Stimulated activated CD4-positive, alpha-beta T cell treated with anti-CD3 and anti-CD28 coated beads, TNF-alpha, amount 100 ng/mL, for 4 hours (primary cell): ENCODE data around the gene RBKS.

Experiments
- DNase-seq, 3 experiments: peaks; one replicate each; pipeline ENCODE4 v3.0.0-alpha.2; 2020; ENCODE audit warnings: low read depth in 3 of 3

Gene RBKS

GRCh38 chr2:27831279-27832050 lies 58.7 kb downstream of the RBKS start:
- DNase-seq, result no peak

- DNase-seq, result no peak
Measured at GRCh38 chr2:27830656-27831055, 59.5 kb downstream of the RBKS start.

GRCh38 chr2:27829791-27830190 lies 60.4 kb downstream of the RBKS start:
- DNase-seq, result no peak

GRCh38 chr2:27828305-27828704 lies 61.9 kb downstream of the RBKS start:
- no peak for DNase-seq

- no peak for DNase-seq
Measured at GRCh38 chr2:27824401-27824800, 65.8 kb downstream of the RBKS start.

- DNase-seq, result no peak
Measured at GRCh38 chr2:27823569-27823968, 66.6 kb downstream of the RBKS start.

GRCh38 chr2:27823135-27823534 lies 67.1 kb downstream of the RBKS start:
- no peak for DNase-seq

- DNase-seq, result no peak
Measured at GRCh38 chr2:27822049-27822448, 68.1 kb downstream of the RBKS start.

GRCh38 chr2:27815860-27816438 lies 74.2 kb downstream of the RBKS start:
- DNase-seq, result no peak

- no peak for DNase-seq
Measured at GRCh38 chr2:27814758-27815157, 75.4 kb downstream of the RBKS start.

- DNase-seq, result no peak
Measured at GRCh38 chr2:27811768-27812167, 78.4 kb downstream of the RBKS start.

GRCh38 chr2:27810455-27810854 lies 79.7 kb downstream of the RBKS start:
- no peak for DNase-seq

- no peak for DNase-seq
Measured at GRCh38 chr2:27809761-27810241, 80.4 kb downstream of the RBKS start.

GRCh38 chr2:27808984-27809383 lies 81.2 kb downstream of the RBKS start:
- no peak for DNase-seq

- DNase-seq, result no peak
Measured at GRCh38 chr2:27808418-27808817, 81.8 kb downstream of the RBKS start.

GRCh38 chr2:27807476-27807875 lies 82.7 kb downstream of the RBKS start:
- no peak for DNase-seq

GRCh38 chr2:27806311-27807059 lies 83.7 kb downstream of the RBKS start:
- no peak for DNase-seq

- DNase-seq, result no peak
Measured at GRCh38 chr2:27805180-27805579, 85.0 kb downstream of the RBKS start.

GRCh38 chr2:27804146-27804545 lies 86.0 kb downstream of the RBKS start:
- DNase-seq, result no peak

GRCh38 chr2:27803046-27803445 lies 87.1 kb downstream of the RBKS start:
- no peak for DNase-seq

GRCh38 chr2:27802547-27802946 lies 87.6 kb downstream of the RBKS start:
- DNase-seq, result no peak

- DNase-seq, result no peak
Measured at GRCh38 chr2:27800856-27801255, 89.3 kb downstream of the RBKS start.

GRCh38 chr2:27799646-27800010 lies 90.6 kb downstream of the RBKS start:
- no peak for DNase-seq
